Endometrial microvascular endothelial cells (primary cell): ENCODE measurements around the gene TOGARAM2. TPM values are rescaled to one million over a fixed set of nuclear protein-coding genes. Genes with fewer than 3 reads are reported as not detected.

Source experiments
- in situ Hi-C: cut with HindIII; loops from 2 replicates; pipeline ENCODE4 v1.10.0; 2017; ENCODE audit warnings: low sequenced_read_pairs, low pct_unique_long_range_greater_than_20kb; ENCODE audit errors: inconsistent ontology term
- total RNA-seq: library from RNA; depleted of rRNA; stranded (reverse); fragments of >200 nt; gene quantifications from one replicate; pipeline ENCODE4 v1.2.3, GENCODE V29; 2015; ENCODE audit errors: inconsistent ontology term

Gene TOGARAM2
- total RNA-seq: not detected

DNA sequence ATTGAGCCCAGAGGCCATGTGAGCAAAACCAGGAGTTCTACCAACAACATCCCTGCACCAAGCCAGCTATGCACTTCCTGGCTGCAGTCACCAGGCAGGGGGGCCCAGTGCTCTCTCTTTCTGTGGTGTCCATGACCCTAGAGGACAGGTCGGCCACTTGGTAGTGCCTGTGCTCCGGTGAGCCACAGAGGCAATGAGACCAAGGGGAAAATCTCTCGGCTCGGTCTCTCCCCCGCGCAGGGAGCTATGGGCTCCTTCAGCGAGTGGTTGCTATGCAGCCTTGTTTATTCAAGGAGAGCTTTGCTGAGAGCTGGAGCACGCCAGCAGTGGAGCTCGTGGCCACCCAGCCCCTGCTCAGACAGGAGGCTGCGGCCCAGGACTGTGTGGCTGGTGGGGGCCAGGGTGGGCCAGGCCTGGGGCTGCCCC lies at the start of gene TOGARAM2:
TOGARAM2 (plus strand) TSS at position 283 of the 426 bp plus-strand sequence. CDS start 13,537 bp downstream, outside the sequence.
- in situ Hi-C loops: no loop called here

DNA sequence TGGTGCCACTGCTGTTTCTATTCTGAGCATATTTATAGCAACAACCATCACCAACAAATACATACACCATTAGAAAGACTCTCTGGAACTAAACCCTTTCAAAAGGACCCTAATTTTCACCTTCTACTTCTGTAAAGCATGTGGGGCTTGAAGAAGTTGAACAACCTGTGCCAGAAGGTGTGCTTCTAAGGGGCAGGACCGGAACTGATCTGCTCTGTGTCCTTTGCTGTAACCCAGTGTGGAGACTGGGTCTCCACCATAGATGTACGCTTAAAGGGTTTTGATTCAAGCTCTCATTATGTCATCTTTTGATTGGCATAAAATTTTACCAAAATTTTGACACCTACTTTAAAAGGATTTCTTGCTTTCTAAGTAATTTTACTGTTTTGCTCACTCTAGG lies 46.3 kb upstream of the TOGARAM2 start:
- in situ Hi-C loops: no loop called here

DNA sequence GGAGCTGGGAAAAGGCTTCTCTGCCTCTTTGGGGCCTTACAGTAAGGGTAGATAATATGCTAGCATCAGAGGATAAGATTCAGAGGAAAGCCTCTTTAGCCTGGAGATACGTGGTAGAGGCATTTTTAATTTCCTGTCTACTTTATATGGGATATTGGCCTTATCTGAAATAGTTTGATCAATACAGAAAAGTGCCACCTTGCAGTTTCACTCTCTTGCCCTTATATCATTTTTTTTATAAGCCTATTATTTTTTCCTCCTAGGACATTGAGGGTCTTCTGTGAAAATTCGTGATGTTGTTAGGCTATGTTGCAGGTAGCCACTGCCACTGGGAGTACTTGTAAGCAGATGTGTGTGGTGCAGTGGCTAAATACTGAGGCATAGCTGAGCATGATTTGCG lies 40.1 kb upstream of the TOGARAM2 start:
- in situ Hi-C loops: no loop called here

DNA sequence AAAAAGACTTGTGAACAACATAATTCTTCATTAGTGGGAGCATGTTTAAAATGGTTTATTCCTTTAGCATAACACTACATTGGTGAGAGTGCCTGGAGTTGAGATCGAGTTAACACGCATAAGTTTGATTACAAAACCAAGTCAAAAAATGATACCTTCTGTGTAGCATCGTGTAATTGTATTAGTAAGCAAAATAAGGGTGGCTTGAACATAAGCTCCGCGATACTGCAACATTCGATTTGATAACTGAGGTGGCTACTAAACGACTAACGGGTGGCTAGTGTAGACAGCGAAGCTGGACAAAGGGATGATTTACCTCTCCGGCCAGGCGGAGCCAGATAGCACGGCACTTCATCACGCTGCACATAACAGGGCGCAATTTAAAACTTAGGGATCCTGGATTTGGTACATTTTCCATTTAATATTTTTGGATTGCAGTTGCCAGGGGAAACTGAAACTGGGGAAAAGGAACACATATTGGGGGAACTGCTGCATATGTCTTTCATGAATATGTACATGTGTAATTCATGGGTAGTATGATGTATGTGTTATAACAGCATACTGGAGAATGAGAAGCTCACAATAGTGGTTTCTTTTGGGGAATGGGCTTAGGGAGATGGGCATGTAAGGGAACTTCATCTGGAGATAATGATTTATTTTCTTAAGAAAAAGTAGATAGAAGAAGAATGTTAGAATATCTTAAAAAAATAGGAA lies 36.4 kb upstream of the TOGARAM2 start:
- in situ Hi-C loops: no loop called here

DNA sequence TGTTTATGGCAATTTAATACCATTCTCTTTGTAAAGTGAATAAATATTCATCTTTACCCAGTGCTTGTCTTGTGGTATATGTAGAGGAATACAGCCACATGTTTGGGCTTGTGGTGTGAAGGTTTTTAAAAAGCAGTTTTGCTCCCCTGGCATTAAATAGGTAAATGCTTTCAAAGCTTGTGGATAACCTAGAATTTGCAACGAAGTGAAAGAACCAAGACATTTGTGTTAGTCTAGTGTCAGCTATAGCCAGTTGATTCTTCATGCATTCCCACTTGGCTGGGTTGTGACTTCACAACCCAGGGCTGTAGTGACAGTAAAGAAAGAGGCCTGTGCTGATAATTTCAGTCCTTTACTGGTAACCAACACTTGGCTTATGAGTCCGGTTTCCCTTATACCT lies 32.9 kb upstream of the TOGARAM2 start:
- in situ Hi-C loops: no loop called here

DNA sequence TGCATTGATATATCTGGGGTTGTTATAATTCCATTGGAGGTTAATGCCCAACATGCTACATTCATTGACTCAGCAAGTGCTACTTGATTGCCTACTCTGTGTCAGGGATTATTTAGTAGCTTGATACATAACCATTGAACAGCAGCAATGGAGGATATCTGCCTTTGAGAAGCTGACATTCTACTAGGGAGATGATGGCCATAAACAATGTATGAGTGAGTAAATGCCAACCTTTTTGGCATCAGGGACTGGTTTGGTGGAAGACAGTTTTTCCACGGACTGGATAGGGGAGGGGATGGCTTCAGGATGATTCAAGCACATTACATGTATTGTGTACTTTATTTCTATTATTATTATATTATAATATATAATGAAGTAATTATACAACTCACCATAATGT lies 31.9 kb upstream of the TOGARAM2 start:
- in situ Hi-C loops: no loop called here

DNA sequence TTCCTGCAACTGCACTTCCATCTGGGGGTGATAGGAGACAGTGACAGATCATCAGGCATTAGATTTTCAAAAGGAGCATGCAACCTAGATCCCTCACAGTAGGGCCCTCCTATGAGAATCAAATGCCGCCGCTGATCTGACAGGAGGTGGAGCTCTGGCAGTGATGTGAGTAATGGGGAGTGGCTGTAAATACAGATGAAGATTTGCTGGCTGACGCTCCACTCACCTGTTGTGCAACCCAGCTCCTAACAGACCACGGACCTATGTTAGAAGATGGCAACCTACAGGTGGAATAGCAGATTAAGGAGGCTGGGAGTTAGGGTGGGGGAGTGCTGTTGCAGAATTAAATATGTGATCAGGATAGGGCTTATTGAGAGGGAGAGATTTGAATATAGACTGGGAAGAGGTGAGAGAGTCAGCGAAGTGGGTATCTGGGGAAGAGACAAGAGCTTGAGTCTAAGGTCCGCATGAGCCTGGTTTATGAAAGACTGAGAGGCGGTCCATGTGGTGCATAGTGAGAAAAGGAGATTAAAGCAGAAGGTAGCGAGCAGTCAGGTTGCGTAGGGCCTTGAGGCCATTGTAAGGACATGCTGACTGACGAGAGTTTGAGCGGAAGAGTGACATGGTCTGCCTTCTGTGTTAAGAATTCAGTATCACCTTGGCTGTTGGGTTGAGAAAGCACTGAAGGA lies 31.3 kb upstream of the TOGARAM2 start:
- in situ Hi-C loops: loop anchor here (25.0 kb wide), 1 partner anchor 238 kb away; no protein-coding TSS in a partner anchor

DNA sequence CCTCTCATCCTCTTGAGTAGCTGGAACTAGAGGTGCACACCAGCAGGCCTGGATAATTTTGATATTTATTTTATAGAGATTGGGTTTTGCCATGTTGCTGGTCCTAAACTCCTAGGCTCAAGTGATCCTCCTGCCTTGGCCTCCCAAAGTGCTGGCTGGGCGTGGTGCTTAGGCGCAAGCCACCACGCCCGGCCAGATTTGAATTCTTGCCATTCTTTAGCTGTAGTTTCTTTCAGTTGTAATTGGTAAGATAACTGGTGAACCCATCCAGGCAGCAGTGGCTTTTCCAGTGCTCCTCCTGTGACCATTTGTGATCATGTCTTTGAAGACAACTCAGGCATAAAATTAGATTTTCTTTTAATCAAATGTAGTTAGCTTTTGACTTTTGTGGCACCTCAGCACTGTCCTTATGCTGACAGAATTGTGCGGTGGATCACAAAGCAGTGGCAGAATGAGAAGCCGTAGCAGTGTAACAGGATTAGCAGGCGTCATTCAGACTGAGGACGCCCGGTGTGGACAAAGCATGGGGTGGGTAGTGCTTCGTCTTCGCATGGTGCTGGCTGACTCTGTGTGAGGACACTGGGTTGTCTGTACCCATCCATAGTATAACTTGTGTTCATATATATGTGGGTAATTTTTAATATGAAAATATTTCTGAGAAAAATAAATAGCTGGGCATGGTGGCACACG lies 30.0 kb upstream of the TOGARAM2 start:
- in situ Hi-C loops: loop anchor here (25.0 kb wide), 1 partner anchor 236 kb away; no protein-coding TSS in a partner anchor

DNA sequence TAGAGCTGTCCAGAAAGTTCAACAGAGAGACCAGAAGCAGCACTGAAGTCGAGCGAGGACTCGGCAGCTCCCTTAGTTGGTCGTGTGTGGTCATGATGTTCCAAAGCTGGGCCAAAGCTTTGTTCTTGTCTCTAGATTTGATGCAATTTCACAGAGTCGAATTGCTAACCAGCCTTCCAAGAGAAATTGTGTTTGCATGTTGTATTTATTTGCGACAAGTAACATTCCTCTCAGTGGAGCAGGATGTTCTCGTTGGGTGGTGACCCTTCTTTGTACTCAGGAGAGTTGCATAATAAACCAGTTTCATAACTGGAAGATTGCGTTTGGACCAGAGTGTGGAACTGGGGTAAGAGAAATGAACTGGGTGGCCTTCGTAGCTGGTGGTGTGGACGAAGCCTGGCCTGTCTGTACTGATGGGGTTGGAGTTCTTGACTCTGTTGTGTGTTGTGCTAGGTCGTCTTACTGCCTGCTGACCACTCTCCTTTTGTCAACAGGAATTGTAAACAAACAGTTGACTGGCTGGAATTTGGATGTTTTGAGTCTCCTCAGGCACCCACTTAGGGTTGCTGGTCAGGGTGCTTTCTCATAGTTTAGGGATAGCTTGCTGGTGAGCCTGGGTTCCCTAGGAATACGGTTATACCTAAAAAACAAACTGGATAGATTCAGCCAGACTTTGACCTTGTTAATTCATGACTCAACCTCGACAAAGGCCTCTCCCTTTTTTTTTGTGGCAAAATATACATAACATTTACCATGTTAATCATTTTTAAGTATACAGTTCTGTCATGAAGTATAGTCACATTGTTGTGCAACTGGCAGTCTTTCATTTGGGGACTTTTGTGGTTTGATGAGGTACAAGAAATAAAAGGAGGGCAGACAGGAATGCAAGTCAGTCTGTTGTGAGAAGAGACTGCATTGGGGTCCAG lies 28.9 kb upstream of the TOGARAM2 start:
- in situ Hi-C loops: loop anchor here (25.0 kb wide), 1 partner anchor 235 kb away; no protein-coding TSS in a partner anchor

DNA sequence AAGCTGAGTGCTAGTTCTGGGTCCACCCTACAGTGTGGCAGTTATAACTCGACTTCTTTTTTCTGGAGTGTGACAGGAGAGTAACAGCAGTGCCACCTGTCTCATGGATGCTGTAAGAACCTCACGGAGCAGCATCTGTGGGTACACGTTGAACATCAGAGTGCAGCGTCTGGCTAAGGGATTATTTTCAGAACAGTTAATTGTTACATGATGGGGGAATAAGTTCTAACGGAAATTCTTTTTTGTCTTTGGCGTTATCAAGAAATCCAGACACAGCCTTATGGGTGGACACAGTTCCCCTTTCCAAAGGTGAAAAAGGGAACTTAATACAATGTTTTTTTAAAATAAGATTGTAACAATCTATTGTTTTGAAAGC lies 28.3 kb upstream of the TOGARAM2 start:
- in situ Hi-C loops: loop anchor here (25.0 kb wide), 1 partner anchor 234 kb away; no protein-coding TSS in a partner anchor

DNA sequence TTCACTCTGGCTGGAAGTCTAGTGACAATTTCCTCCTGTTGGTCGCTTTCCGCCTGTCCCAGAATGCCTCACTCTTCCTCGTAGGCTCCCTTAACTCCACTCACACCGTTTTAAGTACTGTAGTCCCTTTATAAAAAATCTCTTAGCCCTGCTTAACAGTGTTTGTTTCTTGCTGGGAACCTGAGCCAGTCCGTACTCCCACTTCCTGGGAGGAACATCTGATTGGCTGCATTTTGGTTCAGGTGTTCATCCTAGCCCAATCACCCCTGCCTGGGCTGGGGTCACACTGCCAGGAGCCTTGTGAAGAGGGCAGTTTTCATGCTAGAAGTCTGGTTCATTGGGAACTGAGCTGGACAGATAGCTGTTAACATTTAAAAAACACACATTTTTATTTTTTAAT lies 25.6 kb upstream of the TOGARAM2 start:
- in situ Hi-C loops: loop anchor here (25.0 kb wide), 1 partner anchor 232 kb away; no protein-coding TSS in a partner anchor

DNA sequence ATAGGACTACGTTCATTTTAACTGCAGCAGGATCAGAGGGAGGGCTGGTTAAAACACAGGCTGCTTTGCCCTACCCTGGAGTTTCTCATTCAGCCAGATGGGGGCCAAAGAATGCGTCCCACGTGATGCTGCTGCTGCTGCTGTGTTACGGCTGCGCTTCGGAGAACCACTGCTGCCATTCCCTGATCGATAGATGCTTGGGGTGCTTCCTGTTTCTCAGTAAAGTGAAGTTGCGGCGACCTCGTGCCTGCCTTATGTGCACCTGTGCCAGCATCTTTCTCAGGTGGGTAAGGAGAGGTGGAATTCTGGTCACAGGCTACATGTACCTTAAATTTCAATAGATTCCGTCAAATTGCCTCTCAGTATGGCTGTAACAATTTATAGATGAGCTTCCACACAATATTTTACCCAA lies 24.7 kb upstream of the TOGARAM2 start:
- in situ Hi-C loops: loop anchor here (25.0 kb wide), 1 partner anchor 231 kb away; no protein-coding TSS in a partner anchor

DNA sequence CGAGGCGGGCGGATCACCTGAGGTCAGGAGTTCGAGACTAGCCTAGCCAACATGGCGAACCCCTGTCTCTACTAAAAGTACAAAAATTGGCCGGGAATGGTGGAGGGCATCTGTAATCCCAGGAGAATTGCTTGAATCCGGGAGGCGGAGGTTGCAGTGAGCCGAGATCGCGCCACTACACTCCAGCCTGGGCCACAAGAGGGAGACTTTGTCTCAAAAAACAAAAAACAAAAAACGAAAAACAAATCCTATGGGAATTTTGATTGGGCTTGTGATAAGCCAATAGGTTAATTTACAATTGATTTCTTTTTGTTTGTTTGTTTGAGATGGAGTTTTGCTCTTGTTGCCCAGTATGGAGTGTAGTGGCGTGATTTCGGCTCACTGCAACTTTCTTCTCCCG lies 24.2 kb upstream of the TOGARAM2 start:
- in situ Hi-C loops: loop anchor here (25.0 kb wide), 1 partner anchor 230 kb away; no protein-coding TSS in a partner anchor

DNA sequence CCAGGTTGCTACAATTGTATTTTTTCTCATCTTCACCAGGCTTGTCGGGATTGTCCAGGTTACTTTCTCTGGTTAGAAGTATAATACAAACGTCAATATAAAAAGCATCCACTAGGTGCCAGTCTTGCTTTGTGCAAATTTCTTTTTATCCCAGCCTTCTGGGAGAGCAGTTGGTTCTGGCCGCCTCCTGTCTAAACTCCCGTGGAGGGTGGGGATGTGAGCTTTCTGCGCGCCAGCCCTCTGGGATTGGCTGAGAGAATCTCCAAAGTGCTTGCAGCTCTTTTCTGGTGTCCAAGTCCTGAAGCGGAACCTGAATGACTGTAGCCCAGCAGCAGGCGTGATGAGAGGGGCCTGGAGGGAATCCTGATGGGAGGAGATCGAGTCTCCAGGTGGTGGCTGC lies 22.4 kb upstream of the TOGARAM2 start:
- in situ Hi-C loops: loop anchor here (25.0 kb wide), 1 partner anchor 229 kb away; no protein-coding TSS in a partner anchor

DNA sequence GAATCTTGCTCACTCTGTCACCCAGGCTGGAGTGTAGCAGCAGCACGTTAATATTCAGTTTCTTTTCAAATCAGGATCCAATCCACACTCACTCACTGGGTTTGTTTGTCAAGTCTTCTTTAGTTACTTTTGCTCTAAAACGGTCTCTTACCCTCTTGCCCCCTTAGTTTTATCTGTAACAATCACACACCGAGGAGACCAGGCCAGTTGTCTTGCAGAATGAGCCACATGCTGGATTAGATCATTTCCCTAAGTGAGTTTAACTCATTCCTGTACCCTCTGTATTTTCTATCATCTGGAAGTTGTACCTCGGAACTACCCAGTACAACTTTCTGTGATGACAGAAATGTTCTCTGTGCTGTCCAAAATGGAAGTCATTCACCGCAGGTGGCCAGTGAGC lies 20.7 kb upstream of the TOGARAM2 start:
- in situ Hi-C loops: loop anchor here (25.0 kb wide), 1 partner anchor 227 kb away; no protein-coding TSS in a partner anchor

DNA sequence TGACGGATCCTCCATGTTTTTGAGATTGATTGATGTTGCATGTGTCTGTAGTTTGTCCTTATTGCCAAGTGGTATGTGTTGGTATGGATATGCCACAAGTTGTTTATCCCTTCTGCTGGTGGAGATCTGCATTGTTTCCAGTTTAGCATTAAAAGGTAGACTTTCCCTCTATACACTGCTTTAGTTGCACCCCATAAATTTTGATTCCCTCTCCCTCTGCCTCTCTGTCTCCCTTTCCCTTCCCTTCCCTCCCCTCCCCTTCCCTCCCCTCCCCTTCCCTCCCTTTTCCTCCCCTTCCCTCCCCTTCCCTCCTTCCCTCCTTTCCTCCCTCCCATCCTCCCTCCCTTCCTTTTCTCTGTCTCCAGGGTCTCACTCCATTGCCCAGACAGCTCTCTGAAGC lies 18.6 kb upstream of the TOGARAM2 start:
- in situ Hi-C loops: loop anchor here (25.0 kb wide), 1 partner anchor 225 kb away; no protein-coding TSS in a partner anchor

DNA sequence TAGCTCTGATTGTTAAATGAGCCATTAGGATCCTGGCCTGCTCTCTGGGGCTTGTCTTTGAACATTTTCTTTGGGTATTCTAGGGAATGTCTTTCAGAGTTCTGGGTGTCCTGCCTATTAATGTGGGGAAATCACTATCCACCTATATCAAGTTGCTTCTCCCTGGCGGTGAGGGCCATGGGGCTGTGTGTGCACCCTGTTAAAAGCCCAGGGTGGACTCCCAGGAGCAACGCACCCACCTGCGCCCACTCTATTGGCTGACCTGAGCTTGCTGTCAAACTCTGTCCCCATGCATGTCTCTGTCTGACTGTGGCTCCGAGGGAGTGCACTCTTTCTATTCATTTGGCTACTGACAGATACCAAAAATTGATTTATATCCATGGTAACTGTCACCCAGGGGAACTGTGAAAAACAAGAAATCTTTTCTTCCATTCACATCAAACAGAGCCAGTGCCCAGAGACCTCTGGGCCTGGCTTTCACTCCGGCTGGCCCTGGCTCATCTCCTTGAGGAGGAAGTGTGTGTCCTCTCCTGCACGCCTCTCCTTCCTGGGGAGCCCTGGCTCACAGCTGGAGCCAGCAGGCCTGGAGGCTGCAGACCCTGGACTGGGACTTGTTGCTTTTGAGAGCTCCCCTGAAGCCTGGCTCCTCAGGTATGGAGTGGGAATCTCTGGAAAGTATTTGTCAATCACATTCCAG lies 10.5 kb upstream of the TOGARAM2 start:
- in situ Hi-C loops: loop anchor here (25.0 kb wide), 1 partner anchor 217 kb away; no protein-coding TSS in a partner anchor
